RWPE1 (cell line): ENCODE results near the gene FASTKD1.
"Not testable (repeated sequence)": the region's sequence is repeated elsewhere in the genome, so short reads cannot be mapped to it uniquely, and the experiment has no call there.

Source experiments
- CTCF ChIA-PET: fragments of 350-600 bp; sonication (Branson Sonifier 250); formaldehyde crosslinking; extraction: SDS; loops from one replicate; lab custom pipeline; 2021; lab: Yijun Ruan, JAX
- POLR2A ChIA-PET: fragments of 400-600 bp; formaldehyde crosslinking; extraction: SDS; loops from one replicate; lab custom pipeline; 2020; ENCODE audit warnings: antibody characterized with exemption; ENCODE audit not compliant: low non-redundant PET; lab: Yijun Ruan, JAX
- DNase-seq: peaks from one replicate; pipeline ENCODE4 v3.0.0; 2012; ENCODE audit warnings: low spot score
- H3K27ac ChIP-seq: fragments of 450-650 bp; 2 replicates; pipeline ENCODE4 v1.5.1; 2017
- TF ChIP-seq, protein P1 (sequence below): fragments of 450-650 bp; conservative IDR thresholded peaks from 2 replicates; pipeline ENCODE4 v1.5.1; 2017; ENCODE audit warnings: low read depth, mild to moderate bottlenecking

FASTKD1 gene

DNA sequence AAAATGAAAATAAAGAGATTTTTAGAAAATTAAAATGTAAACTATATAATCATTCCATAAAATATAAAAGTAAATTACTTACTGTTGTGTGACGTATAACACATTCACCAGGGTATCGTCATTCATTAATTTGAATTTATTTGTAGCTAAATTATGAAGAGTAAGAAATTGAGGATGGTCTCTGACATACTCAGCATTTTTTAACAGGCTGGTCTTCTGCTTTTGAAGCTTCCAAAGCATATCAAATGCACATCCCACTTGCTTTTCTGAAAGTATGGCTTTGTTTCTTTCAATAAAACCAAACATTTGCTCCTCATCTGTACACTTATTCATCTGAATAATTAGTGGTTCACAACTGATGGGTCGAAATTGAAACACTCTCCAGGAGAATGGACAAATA, 2.1 kb downstream of the FASTKD1 start:
- CTCF ChIA-PET = no interaction called here
- TF ChIP-seq, protein P1, sequence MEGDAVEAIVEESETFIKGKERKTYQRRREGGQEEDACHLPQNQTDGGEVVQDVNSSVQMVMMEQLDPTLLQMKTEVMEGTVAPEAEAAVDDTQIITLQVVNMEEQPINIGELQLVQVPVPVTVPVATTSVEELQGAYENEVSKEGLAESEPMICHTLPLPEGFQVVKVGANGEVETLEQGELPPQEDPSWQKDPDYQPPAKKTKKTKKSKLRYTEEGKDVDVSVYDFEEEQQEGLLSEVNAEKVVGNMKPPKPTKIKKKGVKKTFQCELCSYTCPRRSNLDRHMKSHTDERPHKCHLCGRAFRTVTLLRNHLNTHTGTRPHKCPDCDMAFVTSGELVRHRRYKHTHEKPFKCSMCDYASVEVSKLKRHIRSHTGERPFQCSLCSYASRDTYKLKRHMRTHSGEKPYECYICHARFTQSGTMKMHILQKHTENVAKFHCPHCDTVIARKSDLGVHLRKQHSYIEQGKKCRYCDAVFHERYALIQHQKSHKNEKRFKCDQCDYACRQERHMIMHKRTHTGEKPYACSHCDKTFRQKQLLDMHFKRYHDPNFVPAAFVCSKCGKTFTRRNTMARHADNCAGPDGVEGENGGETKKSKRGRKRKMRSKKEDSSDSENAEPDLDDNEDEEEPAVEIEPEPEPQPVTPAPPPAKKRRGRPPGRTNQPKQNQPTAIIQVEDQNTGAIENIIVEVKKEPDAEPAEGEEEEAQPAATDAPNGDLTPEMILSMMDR = no peak
- DNase-seq = no peak
- POLR2A ChIA-PET = no interaction called here
- no peak overlapping the region for H3K27ac ChIP-seq

DNA sequence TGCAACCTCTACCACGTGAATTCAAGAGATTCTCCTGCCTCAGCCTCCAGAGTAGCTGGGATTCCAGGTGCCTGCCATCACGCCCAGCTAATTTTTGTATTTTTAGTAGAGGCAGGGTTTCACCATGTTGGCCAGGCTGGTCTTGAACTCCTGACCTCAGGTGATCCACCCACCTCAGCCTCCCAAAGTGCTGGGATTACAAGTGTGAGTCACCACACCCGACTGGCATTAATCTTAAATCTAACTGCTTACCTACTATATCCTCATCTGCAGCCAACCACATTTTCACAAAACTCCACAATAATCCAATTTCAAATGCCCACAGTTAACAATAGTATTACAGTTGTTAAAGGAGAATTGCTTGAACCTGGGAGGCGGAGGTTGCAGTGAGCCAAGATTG, 2.9 kb downstream of the FASTKD1 start:
- H3K27ac ChIP-seq, CTCF ChIA-PET, POLR2A ChIA-PET, DNase-seq: not testable (repeated sequence)

DNA sequence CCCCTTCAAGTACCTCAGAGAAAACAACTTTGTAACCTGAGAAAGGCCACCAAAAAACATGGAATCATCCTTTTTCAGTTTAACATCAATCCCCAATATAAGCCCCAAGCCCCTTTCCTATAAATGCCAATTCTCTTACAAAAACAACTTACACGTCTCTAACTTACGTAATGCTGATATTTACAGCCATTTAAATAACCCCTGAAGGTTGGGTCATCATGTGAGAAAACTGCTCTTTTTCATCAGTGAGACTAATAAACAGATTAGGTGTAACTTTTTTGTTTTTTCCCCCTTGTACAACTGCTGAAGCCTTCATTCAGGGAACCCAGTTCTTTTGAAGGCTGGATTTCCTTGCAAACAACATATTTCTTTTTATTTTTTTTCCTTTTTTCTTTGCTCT, 3.7 kb downstream of the FASTKD1 start:
- no peak for DNase-seq
- POLR2A ChIA-PET = no interaction called here
- H3K27ac ChIP-seq = no peak overlapping the region
- TF ChIP-seq, protein P1 = no peak
- CTCF ChIA-PET = interaction anchor here (0.6 kb wide), 1 partner anchor 174 kb away, joined by 3 read pairs; no protein-coding TSS in a partner anchor

DNA sequence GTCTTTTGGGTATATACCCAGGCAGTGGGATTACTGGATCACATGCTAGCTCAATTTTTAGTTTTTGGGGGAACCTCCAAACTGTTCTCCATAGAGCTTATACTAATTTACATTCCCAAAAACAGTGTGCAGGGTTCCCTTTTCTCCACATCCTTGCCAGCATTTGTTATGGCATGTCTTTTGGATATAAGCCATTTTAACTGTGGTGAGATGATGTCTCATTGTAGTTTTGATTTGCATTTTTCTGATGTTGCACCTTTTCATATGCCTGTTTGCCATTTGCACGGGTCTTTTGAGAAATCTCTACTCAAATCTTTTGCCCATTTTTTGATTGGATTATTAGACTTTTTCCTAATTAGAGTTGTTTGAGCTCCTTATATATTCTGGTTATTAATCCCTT, 8.0 kb downstream of the FASTKD1 start:
- CTCF ChIA-PET = interaction anchor here (0.6 to 0.7 kb wide), 2 partner anchors 24 to 136 kb away, joined by 4 to 7 read pairs; no protein-coding TSS in a partner anchor
- no peak for DNase-seq
- H3K27ac ChIP-seq = no peak overlapping the region
- POLR2A ChIA-PET = no interaction called here
- TF ChIP-seq, protein P1 = no peak

DNA sequence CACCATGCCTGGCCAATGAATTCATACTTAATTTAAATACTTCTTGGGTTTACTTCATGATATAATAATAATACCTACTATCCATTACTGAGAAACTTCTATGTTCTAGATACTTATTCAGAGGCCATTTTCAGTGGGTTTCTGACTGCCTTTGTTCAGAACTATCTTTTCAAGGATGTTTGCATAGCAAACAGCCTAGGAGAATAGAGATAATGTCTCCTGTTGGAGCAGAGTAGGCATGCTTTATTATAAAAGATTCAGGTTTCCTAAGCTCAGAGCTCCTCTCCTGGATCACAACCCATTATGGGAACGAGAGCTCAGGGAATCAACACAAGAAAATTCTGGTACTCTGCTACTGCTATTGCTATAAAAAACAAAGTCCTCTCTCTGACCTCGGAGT, 11.1 kb downstream of the FASTKD1 start:
- H3K27ac ChIP-seq = no peak overlapping the region
- no peak for DNase-seq
- TF ChIP-seq, protein P1 = no peak
- ChIA-PET CTCF (interaction anchor here (1.0 kb wide), 1 partner anchor 11 kb away, joined by 5 read pairs; the partner anchor contains the start of gene FASTKD1), POLR2A (no interaction called here)

DNA sequence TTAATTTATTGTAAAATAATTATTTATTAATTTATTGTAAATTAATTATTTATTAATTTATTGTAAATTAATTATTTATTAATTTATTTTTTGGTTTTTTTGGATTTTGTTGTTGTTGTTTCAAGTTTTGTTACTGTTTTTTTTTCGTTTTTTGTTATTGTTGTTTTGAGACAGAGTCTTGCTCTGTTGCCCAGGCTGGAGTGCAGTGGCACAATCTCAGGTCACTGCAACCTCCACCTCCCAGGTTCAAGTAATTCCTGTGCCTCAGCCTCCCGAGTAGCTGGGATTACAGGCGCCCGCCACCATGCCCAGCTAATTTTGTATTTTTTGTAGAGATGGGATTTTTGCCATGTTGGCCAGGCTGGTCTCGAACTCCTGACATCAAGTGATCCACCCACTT, 11.6 kb downstream of the FASTKD1 start:
- DNase-seq, H3K27ac ChIP-seq, POLR2A ChIA-PET, CTCF ChIA-PET: not testable (repeated sequence)

DNA sequence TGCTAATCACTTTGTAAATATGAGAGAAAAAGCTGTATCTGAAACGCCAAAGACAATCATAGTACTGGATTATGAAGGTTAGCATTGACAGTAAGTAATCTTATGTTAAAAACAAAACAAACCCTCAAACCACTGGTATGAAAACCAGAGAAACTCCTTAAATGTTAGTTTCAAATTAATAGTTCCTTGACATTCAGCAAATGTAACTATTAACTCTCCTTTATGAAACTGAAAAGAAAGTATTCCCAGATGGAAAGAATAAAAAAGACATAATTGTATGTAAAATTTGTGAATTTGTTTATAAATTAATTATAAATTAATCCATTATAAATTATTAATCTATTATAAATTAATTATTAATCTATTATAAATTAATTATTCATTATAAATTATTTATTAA, 12.3 kb downstream of the FASTKD1 start:
- TF ChIP-seq, protein P1 = no peak
- H3K27ac ChIP-seq = no peak overlapping the region
- POLR2A ChIA-PET = no interaction called here
- CTCF ChIA-PET = interaction anchor here (0.7 kb wide), 1 partner anchor 21 kb away, joined by 3 read pairs; no protein-coding TSS in a partner anchor
- DNase-seq = no peak
